GM18498 (cell line): ENCODE data around the gene EVA1A.
A peak's percentile ranks its signal among the peaks of the same experiment; 100 is the strongest.

Experiments
- ATAC-seq: cut with Tn5 transposase; IDR thresholded peaks from one replicate; pipeline ENCODE4 v1.9.1; 2021; ENCODE audit warnings: mild to moderate bottlenecking, moderate library complexity; ENCODE audit not compliant: unreplicated experiment

The EVA1A gene

DNA sequence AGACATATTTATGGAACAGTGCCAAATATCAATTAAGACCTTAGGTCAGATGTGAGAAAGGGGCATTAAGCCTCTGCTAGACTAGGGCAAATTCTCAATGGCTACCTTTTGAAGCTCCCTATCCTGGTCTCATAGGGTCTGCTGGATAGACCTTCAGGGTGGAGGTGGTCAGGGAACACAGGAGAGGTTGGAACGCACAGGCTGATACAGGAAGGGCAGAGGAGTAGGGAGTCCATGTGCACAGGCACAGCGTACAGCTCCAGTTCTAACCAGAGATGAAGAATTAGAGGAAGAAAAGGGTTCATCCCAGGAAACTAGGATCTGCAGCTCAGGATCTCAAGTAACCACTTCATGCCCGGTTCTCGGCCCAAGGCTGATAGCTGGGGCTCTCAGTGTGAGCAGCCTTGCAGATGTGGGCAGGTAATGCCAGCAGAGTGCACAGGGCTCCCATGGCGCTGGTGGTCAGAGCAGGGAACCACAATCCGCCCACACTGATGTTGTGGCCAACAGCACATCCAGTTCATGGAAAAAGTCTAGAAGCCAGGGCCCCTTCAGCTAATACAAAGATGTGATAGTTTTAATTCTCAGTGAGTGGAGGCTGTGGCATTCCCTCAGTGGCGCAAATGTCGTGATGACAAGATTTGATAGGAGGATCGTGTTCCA is 3.4 kb upstream of the EVA1A start:
- no peak for ATAC-seq

DNA sequence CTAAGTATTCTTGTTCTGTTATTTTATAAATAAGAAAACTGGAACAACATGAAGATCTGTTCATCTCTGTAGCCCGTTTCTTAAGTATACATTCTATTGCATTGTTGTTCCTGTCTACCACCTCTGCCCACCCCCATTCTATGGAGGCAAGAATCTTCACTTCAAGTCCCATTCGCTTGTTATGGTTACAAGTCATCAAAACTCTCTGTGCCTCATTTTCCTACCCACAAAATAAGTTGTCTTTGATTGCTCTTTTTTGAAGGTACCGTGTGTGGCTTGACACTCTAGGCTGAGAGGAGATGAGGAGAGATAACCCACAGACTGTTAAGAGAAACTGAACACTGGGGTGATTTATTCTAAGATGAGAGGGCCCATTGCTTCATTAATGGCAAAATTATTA is 2.9 kb upstream of the EVA1A start:
- ATAC-seq = no peak

DNA sequence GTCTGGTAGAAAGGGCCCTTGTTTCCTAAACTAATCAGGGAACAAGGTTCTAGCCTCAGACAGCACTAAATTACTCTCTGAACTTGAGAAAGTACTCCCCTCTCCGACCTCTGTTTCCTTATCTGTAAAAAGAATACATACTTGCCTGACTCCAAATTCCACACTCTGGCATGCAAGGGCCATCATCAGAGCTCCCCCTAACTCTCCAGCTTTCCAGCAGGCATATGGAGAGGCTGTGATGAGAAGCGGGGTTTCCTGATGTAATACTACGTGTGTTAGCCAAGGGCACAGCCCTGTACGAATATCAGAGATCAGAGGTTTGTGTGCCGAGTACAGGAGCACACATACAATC is 1.8 kb upstream of the EVA1A start:
- no peak for ATAC-seq

DNA sequence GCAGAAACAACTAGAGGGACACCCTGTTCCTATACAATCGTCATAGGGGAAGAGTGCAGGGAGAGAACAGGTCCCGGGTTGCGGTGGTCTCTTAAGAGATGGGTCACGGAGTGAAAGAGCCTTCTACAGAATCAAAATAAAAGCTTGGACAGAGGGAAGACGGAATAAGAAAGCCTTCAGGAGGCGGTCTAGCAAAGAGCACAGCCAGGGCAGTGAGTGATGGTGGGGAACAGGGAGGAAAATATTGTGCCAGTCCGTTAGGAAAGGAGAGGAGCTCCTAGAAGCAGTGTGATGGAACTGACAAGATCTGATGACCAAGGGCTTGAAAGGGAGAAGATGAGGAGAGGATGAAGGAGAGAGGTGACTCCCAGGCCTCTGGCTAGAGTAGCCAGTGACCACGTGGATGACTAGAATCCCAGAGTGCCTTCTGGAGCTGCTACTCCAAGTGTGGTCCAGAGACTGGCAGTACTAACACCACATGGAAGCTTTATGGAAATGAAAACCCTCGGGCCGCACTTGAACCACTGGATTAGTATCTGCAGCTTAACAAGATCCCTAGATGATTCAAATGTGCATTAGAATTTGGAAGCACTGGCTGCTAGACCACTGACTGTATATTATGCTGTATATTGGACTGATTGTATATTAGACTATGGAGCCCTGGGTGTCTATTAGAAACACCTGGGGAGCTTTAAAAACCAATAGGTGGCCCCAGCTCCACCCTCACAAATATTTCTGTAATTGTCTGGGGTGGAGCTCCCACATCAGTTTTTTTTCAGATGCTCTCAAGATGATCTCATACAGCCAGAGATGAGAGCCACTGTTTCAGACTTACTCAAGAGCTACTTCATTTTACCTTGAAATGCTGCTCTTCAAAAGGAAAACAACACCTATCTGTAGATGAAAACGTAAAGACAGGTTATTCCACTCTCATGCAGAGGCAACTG is 1.1 kb upstream of the EVA1A start:
- ATAC-seq = no peak

DNA sequence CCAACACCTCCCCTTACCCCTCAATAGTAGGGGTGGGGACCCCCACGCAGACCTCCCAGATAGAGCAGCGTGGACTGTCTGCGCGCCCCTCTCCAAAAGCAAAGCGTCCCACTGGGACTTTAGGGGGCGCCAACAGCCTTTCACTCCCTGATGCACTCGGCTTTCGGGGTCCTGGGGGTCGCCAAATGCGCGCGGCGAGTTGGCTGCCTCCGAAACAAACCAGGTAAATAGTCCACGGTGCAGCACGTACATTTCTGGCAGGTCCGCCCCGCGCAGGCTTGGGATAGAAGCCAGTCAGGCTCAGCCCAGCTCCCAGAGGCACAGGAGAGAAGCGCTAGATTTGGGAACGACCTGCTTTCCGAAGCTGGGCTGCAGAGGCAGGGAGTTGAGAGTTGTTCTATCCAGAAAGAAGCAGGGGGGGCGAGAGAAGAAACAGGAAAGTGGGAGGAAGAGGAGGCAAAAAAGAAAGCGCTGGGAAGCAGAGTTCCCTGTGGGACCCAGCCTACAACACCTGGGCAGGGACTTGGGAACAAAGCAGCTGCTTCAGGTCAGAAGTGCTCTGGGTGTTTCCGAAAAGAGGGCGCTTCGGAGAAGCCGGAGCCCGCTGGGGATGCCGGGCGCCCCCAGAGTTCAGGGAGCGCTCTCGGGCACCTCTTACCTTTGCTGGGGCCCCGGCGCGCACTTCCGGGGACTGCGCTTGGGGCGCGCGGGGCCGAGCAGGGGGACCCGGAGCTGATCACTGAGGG is 544 bp downstream of the EVA1A start:
- peak; percentile 61 for ATAC-seq

DNA sequence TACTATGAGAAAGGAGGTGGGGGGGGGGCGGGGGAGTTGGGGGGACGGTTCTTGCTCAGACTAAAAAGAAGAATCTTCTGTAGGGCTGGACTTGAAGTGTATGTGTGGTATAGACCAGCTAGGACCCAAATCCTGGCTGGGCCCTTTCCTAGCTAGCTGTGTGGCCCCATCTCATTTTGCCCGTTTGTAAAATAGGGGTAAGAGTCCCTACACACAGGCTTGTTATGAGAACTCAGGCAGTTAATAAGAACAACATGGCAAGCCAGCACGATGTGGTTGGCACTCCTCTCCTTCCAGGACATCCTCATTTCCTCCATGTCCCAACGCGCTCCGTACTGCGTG is 1.1 kb downstream of the EVA1A start:
- no peak for ATAC-seq

DNA sequence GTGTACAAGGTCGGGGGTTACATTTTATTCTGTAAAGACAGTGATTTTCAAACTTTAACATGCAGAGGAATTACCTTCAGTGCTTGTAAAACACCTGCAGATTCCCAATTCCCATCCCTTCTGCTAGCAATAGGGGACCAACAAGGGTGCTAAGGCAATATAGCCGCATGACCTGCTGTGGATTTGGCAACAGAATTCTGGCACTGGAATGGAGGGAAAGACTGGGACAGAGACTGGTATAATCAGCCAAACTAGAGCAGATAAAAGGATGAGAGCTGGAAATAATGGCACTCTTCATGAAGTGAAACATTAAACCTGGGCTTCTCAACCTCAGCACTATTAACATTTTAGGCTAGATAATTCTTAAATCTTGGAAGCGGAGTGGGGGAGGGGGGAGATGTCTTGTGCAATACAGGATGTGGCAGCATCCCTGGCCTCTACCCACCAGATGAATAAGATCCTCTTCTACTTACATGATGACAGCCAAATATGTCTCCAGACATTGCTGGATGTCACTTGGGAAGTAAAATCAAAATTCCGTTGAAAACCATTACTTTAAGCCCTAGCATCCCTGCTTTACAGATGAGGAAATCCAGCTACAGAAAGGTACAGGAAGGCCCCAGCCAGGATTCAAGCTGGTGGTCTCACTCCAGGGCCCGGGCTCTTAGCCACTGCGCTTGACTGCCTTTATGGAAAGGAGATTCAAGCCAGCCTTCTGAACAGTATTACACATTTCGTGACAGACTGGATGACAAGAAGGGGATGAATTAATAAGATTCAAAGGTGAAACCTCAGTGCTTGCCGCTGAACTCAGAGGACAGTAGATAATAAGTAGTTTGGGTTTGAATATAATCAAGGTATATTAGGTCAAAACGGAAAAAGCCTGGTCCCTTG is 1.7 kb downstream of the EVA1A start:
- no peak for ATAC-seq

DNA sequence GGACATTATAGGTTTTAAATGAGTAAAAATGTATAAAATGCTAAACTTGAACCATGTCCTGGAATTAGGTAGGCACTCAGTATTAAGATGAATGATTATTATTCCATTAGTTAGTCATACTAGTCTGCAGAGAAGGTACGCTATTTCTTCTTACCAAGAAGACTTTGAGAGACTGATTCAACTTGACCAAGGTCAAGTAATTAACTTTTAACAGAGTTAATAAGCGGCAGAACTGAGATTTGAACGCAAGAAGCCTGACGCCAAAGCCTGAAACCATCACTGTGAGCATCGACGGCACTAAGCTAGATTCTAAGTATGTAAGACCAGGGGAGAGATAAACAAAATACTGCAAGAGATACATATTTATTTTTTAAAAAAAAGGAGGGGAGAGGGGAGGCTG is 2.6 kb downstream of the EVA1A start:
- ATAC-seq = no peak

DNA sequence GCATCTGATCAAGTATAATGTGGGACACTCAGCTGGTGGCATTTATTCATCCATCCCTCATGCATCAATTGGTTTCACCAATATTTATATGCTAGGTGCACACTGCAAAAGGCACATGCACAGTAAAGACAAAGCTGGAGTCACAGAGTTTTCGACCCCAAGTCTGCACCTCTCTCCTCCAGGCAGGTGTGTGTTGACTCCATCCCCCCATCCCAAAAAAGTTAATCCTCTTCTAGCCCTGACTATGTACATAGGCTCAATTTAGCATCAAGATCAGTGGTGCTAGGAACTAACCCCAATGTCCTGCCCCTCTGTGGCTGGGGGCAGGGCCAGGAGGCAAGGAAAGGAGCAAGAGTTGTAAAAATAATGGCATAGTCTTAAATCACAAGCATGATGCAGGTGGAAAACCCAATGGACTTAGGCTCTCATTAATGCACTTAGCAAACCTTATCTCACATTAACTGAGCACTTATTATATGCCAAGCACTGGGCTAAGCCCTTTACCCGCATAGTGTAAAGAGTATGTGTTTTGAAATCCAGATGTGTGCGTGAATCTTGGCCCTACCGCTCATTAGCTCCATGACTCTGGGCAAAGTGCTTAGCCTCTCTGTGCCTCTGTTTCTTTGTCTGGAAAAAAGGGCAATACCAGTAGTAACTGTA is 3.1 kb downstream of the EVA1A start:
- no peak for ATAC-seq

DNA sequence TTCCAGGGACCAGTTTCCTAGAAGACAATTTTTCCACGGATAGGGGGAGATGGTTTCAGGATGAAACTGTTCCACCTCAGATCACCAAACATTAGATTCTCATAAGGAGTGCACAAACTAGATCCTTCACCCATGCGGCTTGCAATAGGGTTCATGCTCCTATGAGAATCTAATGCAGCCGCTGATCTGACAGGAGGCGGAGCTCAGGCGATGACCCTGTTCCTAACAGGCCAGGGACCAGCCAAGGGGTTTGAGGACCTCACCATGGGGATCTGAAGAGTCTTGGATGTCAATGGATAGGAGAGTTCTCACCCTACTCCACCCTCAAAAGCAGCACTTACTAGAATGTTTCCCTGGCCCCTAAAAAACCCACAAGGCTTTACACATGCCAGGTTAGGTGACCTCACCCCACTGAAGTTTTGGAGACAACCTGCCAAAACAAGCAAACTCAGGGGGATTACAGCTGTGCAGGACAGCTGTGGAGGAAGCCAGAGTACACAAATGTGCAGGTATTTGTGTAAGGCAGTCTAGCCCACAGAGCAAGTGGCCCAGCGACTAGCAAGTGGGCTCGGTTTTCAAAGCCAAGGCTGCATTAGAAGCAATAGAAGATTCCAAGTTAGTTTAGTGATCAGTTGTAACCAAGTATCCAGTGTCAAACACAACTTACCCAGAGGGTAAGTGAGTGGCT is 3.9 kb downstream of the EVA1A start:
- ATAC-seq = no peak

DNA sequence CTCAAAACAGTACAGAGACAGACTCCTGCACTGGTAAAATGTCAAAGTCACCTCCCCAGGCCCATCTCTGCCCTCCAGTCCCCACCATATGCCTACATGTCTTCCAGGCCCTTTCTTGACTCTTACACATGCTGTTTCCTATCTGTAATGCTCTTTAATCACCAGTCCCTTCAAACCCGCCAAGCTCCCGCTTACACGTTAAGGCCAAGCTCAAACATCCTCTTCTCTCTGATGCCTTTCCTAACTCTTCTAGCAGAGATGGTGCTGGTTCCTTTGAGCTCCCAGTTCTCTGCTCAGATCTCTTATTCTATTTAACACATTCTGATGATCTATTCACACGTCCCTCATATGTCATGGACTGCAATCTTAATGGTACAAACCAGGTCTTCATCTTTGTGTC is 5.0 kb downstream of the EVA1A start:
- no peak for ATAC-seq

DNA sequence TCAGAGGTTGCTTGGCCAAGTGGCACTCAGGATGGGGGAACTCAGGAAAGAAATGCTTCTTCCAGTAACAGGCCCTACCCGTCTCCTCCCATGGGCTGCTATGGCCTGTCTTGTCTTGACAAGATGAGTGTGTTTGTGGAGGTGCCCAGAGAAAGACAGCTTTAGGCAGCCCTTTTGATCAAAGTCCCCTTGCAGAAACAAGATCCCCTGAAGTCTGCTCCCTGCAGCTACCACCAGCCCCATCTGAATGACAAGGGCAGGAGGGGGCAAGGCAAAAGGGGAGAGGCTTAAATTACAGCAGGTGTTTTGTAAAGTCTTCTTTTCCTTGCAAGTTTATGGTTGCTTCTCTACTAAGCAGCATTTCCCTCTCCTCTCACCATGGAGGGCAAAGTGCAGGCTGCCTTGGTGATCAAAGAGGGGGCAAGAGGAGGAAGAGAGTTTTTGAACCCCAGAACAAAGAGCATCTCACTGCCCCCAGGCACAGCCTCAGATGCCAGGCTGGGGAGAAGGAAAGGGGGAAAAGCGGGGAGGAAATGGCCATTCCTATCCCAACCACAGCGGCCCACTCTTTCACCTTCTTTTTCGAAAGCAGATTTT is 6.7 kb downstream of the EVA1A start:
- ATAC-seq = no peak

DNA sequence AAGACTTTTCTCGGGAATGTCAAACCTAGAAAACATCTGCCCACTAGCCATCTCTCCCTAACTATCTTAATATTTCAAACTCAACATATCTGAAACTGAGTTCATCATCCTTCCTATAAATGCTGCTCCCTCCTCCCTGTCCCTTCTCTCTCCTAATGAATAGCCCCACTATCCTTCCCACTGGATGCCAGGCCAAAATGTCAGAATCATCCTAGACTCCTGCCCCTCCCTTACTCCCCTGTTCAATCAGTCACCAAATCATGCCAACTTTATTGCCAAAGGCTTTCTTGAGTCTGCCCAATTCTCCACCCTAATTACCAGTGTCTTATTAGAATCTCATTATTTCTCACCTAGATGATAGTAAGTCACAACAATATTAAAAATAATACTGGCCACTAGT is 8.5 kb downstream of the EVA1A start:
- no peak for ATAC-seq

DNA sequence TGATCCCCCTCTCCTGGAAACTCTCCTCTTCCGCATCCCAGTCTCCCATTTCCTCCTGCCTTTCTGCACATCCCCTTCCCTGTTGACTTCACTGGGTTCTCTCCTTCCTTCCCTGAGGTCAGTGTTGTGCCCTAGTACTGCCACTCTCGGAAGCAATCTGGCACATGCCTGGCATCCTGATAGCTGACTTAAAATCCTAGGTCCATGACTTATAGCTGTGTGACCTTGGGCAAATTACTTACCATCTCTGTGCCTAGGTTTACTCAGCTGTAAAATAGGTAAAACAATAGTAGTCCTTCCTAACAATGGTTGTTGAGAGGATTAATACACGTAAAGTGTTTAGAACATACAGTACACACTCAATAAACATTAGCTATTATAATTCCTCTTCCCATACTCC is 9.3 kb downstream of the EVA1A start:
- ATAC-seq = no peak

DNA sequence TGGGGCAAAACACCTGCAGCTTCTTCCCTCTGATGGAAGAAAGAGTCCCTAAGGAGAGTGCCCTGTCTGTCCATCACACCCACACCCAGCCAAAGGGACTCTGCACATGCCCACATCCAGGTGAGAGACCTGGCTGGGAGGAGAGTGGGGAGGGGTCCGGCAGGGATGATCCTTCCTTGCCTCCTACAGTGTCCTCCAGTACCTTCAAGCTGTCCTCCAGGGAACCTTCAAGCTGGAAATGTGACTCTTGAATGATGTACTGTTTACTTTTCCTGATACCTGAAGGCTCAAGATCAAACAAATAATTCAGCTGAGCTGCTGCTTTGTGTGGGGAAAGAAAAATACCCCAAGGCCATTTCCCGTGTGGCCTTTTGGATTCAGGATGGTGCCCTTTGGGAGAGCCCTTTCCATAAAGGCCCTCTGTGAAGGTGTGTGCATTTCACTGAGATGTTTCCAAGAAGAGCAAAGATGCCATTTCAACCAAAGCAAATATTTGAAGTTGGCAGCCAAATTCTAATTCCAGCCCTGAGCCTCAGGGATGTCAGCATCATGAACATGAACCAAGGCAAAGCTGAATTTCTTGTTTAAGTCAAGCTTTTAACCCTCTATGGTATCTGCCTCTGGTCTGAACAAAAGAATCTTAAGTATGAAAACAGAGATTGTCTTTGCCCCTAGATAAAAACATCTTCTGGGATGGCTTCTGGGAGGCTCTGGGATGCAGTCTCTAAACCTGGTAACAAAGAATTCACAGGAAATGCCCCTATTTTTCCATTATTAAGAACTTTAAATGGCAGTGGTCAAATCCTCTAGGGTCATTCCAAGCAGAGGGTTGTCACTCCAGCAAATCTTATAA is 11.1 kb downstream of the EVA1A start:
- ATAC-seq = no peak

DNA sequence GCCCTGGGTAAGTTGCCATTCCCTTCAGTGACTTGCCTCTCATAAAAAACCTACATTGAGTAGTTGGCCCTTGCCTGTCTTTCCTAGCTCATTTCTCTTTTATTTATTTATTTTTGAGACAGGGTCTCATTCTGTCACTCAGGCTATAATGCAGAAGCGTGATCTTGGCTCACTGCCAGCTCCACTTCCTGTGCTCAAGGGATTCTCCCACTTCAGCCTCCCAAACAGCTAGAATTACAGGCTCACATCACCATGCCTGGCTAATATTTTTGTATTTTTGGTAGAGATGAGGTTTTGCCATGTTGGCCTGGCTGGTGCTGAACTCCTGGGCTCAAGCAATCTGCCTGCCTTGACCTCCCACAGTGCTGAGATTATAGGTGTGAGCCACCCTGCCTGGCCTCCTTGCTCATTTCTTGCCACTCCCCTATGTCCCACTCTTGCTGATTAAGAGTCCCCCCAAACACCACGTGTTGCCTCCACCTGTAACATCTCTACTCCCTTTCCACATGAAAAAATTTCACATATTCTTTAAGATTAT is 12.6 kb downstream of the EVA1A start:
- ATAC-seq = no peak

DNA sequence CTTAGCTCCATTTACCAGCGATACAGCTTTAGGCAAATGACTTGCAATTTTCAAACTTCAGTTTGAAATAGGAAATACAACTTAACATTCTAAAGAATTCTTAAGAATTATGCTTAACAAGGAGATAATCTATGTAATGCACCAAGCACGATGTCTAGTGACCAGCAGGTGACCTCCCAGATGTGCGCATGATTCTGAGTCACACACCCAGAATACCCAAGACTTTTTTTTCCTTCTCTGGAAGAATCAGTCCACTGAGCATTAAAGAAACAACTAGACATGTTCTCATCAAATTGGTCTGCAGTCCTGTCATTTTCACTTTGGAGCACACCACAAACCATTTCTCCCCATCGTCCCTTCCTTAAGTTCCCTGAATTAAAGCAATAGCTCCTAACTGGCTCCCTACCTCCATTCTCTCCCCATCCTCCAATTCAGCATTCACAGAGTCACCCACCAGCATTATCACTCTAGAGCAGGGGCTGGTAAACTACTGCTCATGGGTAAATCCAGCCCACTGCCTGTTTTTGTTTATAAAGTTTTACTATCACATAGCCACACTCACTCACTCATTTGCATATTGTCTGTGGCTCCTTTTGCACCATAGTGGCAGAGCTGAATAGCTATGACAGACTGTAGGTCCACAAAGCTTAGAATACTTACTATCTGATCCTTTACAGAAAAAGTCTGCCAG is 13.2 kb downstream of the EVA1A start:
- no peak for ATAC-seq

DNA sequence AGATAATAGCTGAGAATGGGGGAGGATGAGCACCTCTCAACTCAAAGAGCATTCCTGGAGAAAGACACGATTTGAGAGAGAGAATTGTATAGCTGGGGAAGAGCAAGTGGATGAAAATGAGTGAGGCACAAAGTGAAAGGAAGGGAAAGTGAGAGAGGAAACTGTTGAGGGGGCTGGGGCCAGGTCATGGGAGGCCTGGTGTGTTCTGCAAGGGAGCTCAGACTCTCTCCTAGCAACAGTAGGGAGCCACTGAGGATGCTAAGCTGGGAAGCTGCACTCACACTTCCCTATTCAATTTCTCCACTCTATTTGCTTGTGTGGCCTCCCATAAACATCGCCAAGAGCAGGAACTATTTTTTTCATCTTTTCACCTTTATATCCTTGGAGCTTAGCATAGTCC is 14.8 kb downstream of the EVA1A start:
- no peak for ATAC-seq
